Spinal cord (tissue), 10 donors: ENCODE measurements around the gene STRN3. TPM values are rescaled to one million over a fixed set of nuclear protein-coding genes. Genes with fewer than 3 reads are reported as not detected.
"Not testable (repeated sequence)": the region's sequence is repeated elsewhere in the genome, so short reads cannot be mapped to it uniquely, and the experiment has no call there.

Experiments
- DNase-seq, 6 donors: peaks; one replicate each; pipeline versions ENCODE4 v3.0.0 to v3.0.0-alpha.2; 2013 to 2015; ENCODE audit warnings: low spot score in 6 of 6, low read depth in 4 of 6
- H3K27ac ChIP-seq: one replicate; pipeline ENCODE4 v1.5.1; 2013; ENCODE audit warnings: low read depth, low read length, control low read depth
- H3K27me3 ChIP-seq: one replicate; pipeline ENCODE4 v1.6.1; 2013; ENCODE audit warnings: low read length; ENCODE audit not compliant: control insufficient read depth, insufficient read depth
- H3K36me3 ChIP-seq: one replicate; pipeline ENCODE4 v1.6.1; 2013; ENCODE audit warnings: low read length; ENCODE audit not compliant: control insufficient read depth, insufficient read depth
- H3K4me1 ChIP-seq: one replicate; pipeline ENCODE4 v1.6.1; 2013; ENCODE audit warnings: low read length; ENCODE audit not compliant: control insufficient read depth, insufficient read depth
- H3K4me3 ChIP-seq: one replicate; pipeline ENCODE4 v1.5.1; 2013; ENCODE audit warnings: low read depth, low read length, control low read depth
- H3K9me3 ChIP-seq: one replicate; pipeline ENCODE4 v1.6.1; 2013; ENCODE audit warnings: low read length; ENCODE audit not compliant: control insufficient read depth, insufficient read depth
- WGBS: methylation state at CpG from one replicate; pipeline ENCODE4 v1.1.5; 2013; ENCODE audit warnings: missing lambda C conversion rate; ENCODE audit not compliant: insufficient coverage; 5-methylcytosine and 5-hydroxymethylcytosine counted together
- polyA plus RNA-seq, 2 donors: library from polyadenylated mRNA; unstranded; fragments of 120-200 nt; gene quantifications; one replicate each; pipeline ENCODE4 v1.2.1, GENCODE V29; 2013; ENCODE audit not compliant: insufficient read length in 2 of 2
- total RNA-seq, 2 donors: library from RNA; depleted of rRNA in 1 of 2; stranded (reverse); fragments of 120-200 nt in 1 of 2; fragments of >200 nt in 1 of 2; gene quantifications; one replicate each; pipeline versions ENCODE4 v1.2.3 to v1.2.4, GENCODE V29; 2013 to 2014
- donor health status: healthy.

Gene STRN3
- total and polyA plus RNA-seq, 4 donors, result 31.6 to 72.7 (median 45.8) TPM

GRCh38 chr14:30977752-30978151, 48.4 kb downstream of the STRN3 start:
- no peaks in the 10 kb centered on the region for H3K9me3 ChIP-seq
- no peak overlapping the region for H3K27ac ChIP-seq
- H3K36me3 ChIP-seq, result no peaks in the 10 kb centered on the region
- no peaks in the 10 kb centered on the region for H3K4me1 ChIP-seq
- WGBS, result no CpG with 5 or more reads among the region's 2 CpGs
- DNase-seq, result no peak
- no peaks in the 10 kb centered on the region for H3K27me3 ChIP-seq
- H3K4me3 ChIP-seq, result no peak overlapping the region

- Histone ChIP-seq H3K36me3 (no peaks in the 10 kb centered on the region), H3K27ac (no peak overlapping the region), H3K4me1 (no peaks in the 10 kb centered on the region), H3K9me3 (no peaks in the 10 kb centered on the region), H3K4me3 (no peak overlapping the region), H3K27me3 (no peaks in the 10 kb centered on the region)
- DNase-seq, result no peak
- no CpG with 5 or more reads among the region's 4 CpGs for WGBS
Measured at GRCh38 chr14:30974628-30975027, 51.6 kb downstream of the STRN3 start.

GRCh38 chr14:30972882-30973582, 53.1 kb downstream of the STRN3 start:
- no peak for DNase-seq
- H3K4me3 ChIP-seq, result no peak overlapping the region
- H3K9me3 ChIP-seq, result no peaks in the 10 kb centered on the region
- no peaks in the 10 kb centered on the region for H3K4me1 ChIP-seq
- no peaks in the 10 kb centered on the region for H3K36me3 ChIP-seq
- H3K27ac ChIP-seq, result no peak overlapping the region
- no peaks in the 10 kb centered on the region for H3K27me3 ChIP-seq
- WGBS, result 96% methylated on average over 3 of the region's 7 CpGs

- not testable (repeated sequence) for H3K27ac ChIP-seq, H3K4me3 ChIP-seq, DNase-seq, H3K9me3 ChIP-seq, H3K36me3 ChIP-seq, H3K27me3 ChIP-seq, H3K4me1 ChIP-seq
- WGBS, result 91% methylated on average over 6 of the region's 11 CpGs
Measured at GRCh38 chr14:30972036-30972732, 54.0 kb downstream of the STRN3 start.

- WGBS, result no CpG with 5 or more reads among the region's 5 CpGs
- Histone ChIP-seq H3K27ac (no peak overlapping the region), H3K36me3 (peaks cover 3% of the 10 kb centered on the region), H3K9me3 (peaks cover 4% of the 10 kb centered on the region), H3K27me3 (no peaks in the 10 kb centered on the region), H3K4me3 (no peak overlapping the region), H3K4me1 (no peaks in the 10 kb centered on the region)
- DNase-seq, result no peak
Measured at GRCh38 chr14:30971586-30971985, 54.6 kb downstream of the STRN3 start.

GRCh38 chr14:30969796-30970195, 56.4 kb downstream of the STRN3 start:
- not testable (repeated sequence) for H3K36me3 ChIP-seq, H3K4me1 ChIP-seq, H3K4me3 ChIP-seq, H3K27me3 ChIP-seq, H3K27ac ChIP-seq, DNase-seq
- 85% methylated on average over 4 of the region's 4 CpGs for WGBS
- H3K9me3 ChIP-seq, result peaks cover 11% of the 10 kb centered on the region

GRCh38 chr14:30967364-30968098, 58.6 kb downstream of the STRN3 start:
- DNase-seq, H3K4me3 ChIP-seq, H3K27me3 ChIP-seq, H3K4me1 ChIP-seq, H3K36me3 ChIP-seq, H3K27ac ChIP-seq: not testable (repeated sequence)
- no CpG with 5 or more reads among the region's 11 CpGs for WGBS
- H3K9me3 ChIP-seq, result peaks cover 11% of the 10 kb centered on the region

- H3K36me3 ChIP-seq, result peaks cover 3% of the 10 kb centered on the region
Measured at GRCh38 chr14:30966415-30967363, 59.5 kb downstream of the STRN3 start.

GRCh38 chr14:30965861-30966260, 60.3 kb downstream of the STRN3 start:
- H3K4me1 ChIP-seq, result not testable (repeated sequence)

More at GRCh38 chr14:30966415-30967363, 59.5 kb downstream of the STRN3 start:
- 99% methylated on average over 12 of the region's 15 CpGs for whole genome bisulfite sequencing
- Histone ChIP-seq H3K4me3 (no peak overlapping the region), H3K4me1 (no peaks in the 10 kb centered on the region), H3K27me3 (no peaks in the 10 kb centered on the region), H3K27ac (no peak overlapping the region), H3K9me3 (peaks cover 11% of the 10 kb centered on the region)
- no peak for DNase-seq

More at GRCh38 chr14:30965861-30966260, 60.3 kb downstream of the STRN3 start:
- not testable (repeated sequence) for H3K27ac ChIP-seq, DNase-seq, H3K36me3 ChIP-seq, H3K27me3 ChIP-seq, H3K4me3 ChIP-seq
- 100% methylated on average over 5 of the region's 8 CpGs for WGBS
- peaks cover 11% of the 10 kb centered on the region for H3K9me3 ChIP-seq
